Left renal cortex interstitium (tissue), 4 donors: ENCODE data around the gene ATL1. TPM values are rescaled to one million over a fixed set of nuclear protein-coding genes. Genes with fewer than 3 reads are reported as not detected.

Experiments
- DNase-seq, 4 donors: peaks; one replicate each; pipeline ENCODE4 v3.0.0-alpha.2; 2013; ENCODE audit warnings: low read depth in 4 of 4, low spot score in 2 of 4, missing footprints in 1 of 4
- polyA plus RNA-seq, 4 donors: library from polyadenylated mRNA; unstranded; fragments of 120-200 nt; gene quantifications; one replicate each; pipeline ENCODE4 v1.2.1, GENCODE V29; 2013; ENCODE audit not compliant: insufficient read length in 4 of 4

The ATL1 gene
- polyA plus RNA-seq, 4 donors = 6.8 to 10.1 (median 8.5) TPM

- DNase-seq = no peak
These were observed 118.2 kb downstream of the ATL1 start for GRCh38 chr14:50678163-50678562.

- DNase-seq = no peak
These were observed 119.7 kb downstream of the ATL1 start for GRCh38 chr14:50679674-50680073.

Other genes starting within 250 kb of the ATL1 start
- gene L2HGDH, start 247.9 kb upstream of the ATL1 start, polyA plus RNA-seq = 10 to 100 TPM in 1 of 4 donors, 1 to 10 TPM in 3; 8.8 to 12.9 (median 9.2) TPM
- gene DMAC2L, start 247.8 kb upstream of the ATL1 start, polyA plus RNA-seq = 10 to 100 TPM; 18.0 to 34.9 (median 25.8) TPM
- 10 to 100 TPM in 1 of 4 donors, 1 to 10 TPM in 3; 6.7 to 15.4 (median 7.6) TPM for gene CDKL1, start 163.3 kb upstream of the ATL1 start, polyA plus RNA-seq
- gene MAP4K5, start 27.6 kb upstream of the ATL1 start, polyA plus RNA-seq = 10 to 100 TPM; 45.2 to 62.3 (median 52.2) TPM
- 10 to 100 TPM; 34.7 to 44.6 (median 39.7) TPM for gene SAV1, start 108.2 kb downstream of the ATL1 start, polyA plus RNA-seq